ENCODE measurements around the gene PLPPR3. TPM values are rescaled to one million over a fixed set of nuclear protein-coding genes. Genes with fewer than 3 reads are reported as not detected.
A peak's percentile ranks its signal among the peaks of the same experiment; 100 is the strongest.

The PLPPR3 gene
- polyA plus RNA-seq, 1 of the 3 experiments (the other 2 are of a cell fraction): 1.6 TPM

GRCh38 chr19:795691-796581 is 25.8 kb downstream of the PLPPR3 start:
- Histone ChIP-seq H3K4me2 (peak overlapping the region; percentile 82), H3K4me3 (ENCODE audit: low read depth in 2 of 2, low read length in 1 of 2) (peak overlapping the region; percentile 62 to 69; a peak in 3 of 4 replicates), H3K4me1 (ENCODE audit: control insufficient read depth in 1 of 2, insufficient read depth in 2 of 2, low read depth in 1 of 2, low read length in 1 of 2) (peaks cover 16 to 35% of the 10 kb centered on the region in 2 experiments; a peak in 3 of 4 replicates), H3K9me2 (no peaks in the 10 kb centered on the region), H3K27ac (ENCODE audit: low read depth in 2 of 2, low read length in 1 of 2) (no peak overlapping the region; a peak in 1 of 4 replicates), H3F3A (replicated peaks; ENCODE audit: insufficient read depth) (peaks cover 4% of the 10 kb centered on the region), H2AFZ (ENCODE audit: low read depth) (no peak overlapping the region), H3K27me3 (ENCODE audit: insufficient read depth) (no peaks in the 10 kb centered on the region), H3K36me3 (replicated peaks in 1 of 2; ENCODE audit: control insufficient read depth in 1 of 2, insufficient read depth in 2 of 2, low read length in 1 of 2) (peaks cover 8 to 10% of the 10 kb centered on the region in 2 experiments), H3K79me2 (ENCODE audit: insufficient read depth) (peaks cover 31% of the 10 kb centered on the region), H3K9ac (peak overlapping the region; percentile 76; the same call in 1 of the 2 replicates), H3K9me3 (no peaks in the 10 kb centered on the region), H4K20me1 (ENCODE audit: insufficient read depth) (peaks cover 31% of the 10 kb centered on the region)
- TF ChIP-seq MXI1 (IDR thresholded peaks at IDR 0.05; ENCODE audit: low read depth, low read length) (no peak), FOSL2 (IDR thresholded peaks at IDR 0.05; ENCODE audit: borderline replicate concordance, low read depth) (no peak), IRF3 (IDR thresholded peaks at IDR 0.05; ENCODE audit: low read depth, low read length) (no peak), MEF2A (IDR thresholded peaks at IDR 0.05; ENCODE audit: borderline replicate concordance, low read depth) (no peak), TAF1 (IDR thresholded peaks at IDR 0.05; ENCODE audit: borderline replicate concordance, low read depth, low read length) (no peak), RFX5 (IDR thresholded peaks at IDR 0.05; ENCODE audit: low read length) (no peak), FOXM1 (IDR thresholded peaks at IDR 0.05; ENCODE audit: low read depth) (no peak), JUND (IDR thresholded peaks at IDR 0.05) (no peak), SIN3A (IDR thresholded peaks at IDR 0.05; ENCODE audit: borderline replicate concordance, low read depth, low read length) (no peak), PBX3 (IDR thresholded peaks at IDR 0.05) (no peak), GABPA (IDR thresholded peaks at IDR 0.05; ENCODE audit: low read depth) (no peak)
- POLR2A ChIA-PET: interaction anchor here (0.6 to 1.6 kb wide), 3 partner anchors 55 to 453 kb away, joined by 3 to 4 read pairs (median 3); no protein-coding TSS in a partner anchor
- no peak for DNase-seq
- CTCF ChIA-PET: interaction anchor here (1.2 to 1.5 kb wide), 2 partner anchors 54 to 188 kb away, joined by 3 read pairs; partner anchors contain the start of gene WDR18
- WGBS (ENCODE audit: low lambda C conversion rate): 89% methylated on average over 15 of the region's 39 CpGs

GRCh38 chr19:795073-795611 is 26.6 kb downstream of the PLPPR3 start:
- peaks cover 23% of the 10 kb centered on the region for H3K79me2 ChIP-seq (ENCODE audit: insufficient read depth)
- peaks cover 23% of the 10 kb centered on the region for H4K20me1 ChIP-seq (ENCODE audit: insufficient read depth)
- H3K27ac ChIP-seq (ENCODE audit: low read depth in 2 of 2, low read length in 1 of 2): no peak overlapping the region
- TF ChIP-seq PBX3 (IDR thresholded peaks at IDR 0.05) (no peak), TEAD4 (IDR thresholded peaks at IDR 0.05; ENCODE audit: borderline replicate concordance, insufficient read depth) (no peak), USF1 (IDR thresholded peaks at IDR 0.05; ENCODE audit: borderline replicate concordance, low read depth) (no peak)
- DNase-seq: no peak
- no peak overlapping the region for H3K9ac ChIP-seq
- no peak overlapping the region for H3K4me3 ChIP-seq (ENCODE audit: low read depth in 2 of 2, low read length in 1 of 2)
- WGBS (ENCODE audit: low lambda C conversion rate): 90% methylated on average over 7 of the region's 28 CpGs
- peaks cover 4% of the 10 kb centered on the region for H3F3A ChIP-seq (replicated peaks; ENCODE audit: insufficient read depth)
- POLR2A ChIA-PET: interaction anchor here (0.6 kb wide), 1 partner anchor 454 kb away, joined by 3 read pairs; no protein-coding TSS in a partner anchor
- peaks cover 8 to 27% of the 10 kb centered on the region in 2 experiments; a peak in 3 of 4 replicates for H3K4me1 ChIP-seq (ENCODE audit: control insufficient read depth in 1 of 2, insufficient read depth in 2 of 2, low read depth in 1 of 2, low read length in 1 of 2)
- no peaks in the 10 kb centered on the region for H3K9me3 ChIP-seq
- no peak overlapping the region for H3K4me2 ChIP-seq
- no peaks in the 10 kb centered on the region for H3K27me3 ChIP-seq (ENCODE audit: insufficient read depth)
- H3K9me2 ChIP-seq: no peaks in the 10 kb centered on the region
- peaks cover under 1 to 5% of the 10 kb centered on the region in 2 experiments for H3K36me3 ChIP-seq (replicated peaks in 1 of 2; ENCODE audit: control insufficient read depth in 1 of 2, insufficient read depth in 2 of 2, low read length in 1 of 2)
- CTCF ChIA-PET: interaction anchor here (1.2 kb wide), 1 partner anchor 53 kb away, joined by 3 read pairs; no protein-coding TSS in a partner anchor
- no peak overlapping the region for H2AFZ ChIP-seq (ENCODE audit: low read depth)
